ENCODE data around the gene PRM1.
A peak's percentile ranks its signal among the peaks of the same experiment; 100 is the strongest.
"Not testable (repeated sequence)": the region's sequence is repeated elsewhere in the genome, so short reads cannot be mapped to it uniquely, and the experiment has no call there.

PRM1 gene

GRCh38 chr16:11314309-11314894 lies 33.3 kb upstream of the PRM1 start:
- no peak for DNase-seq (ENCODE audit: low spot score)

DNA sequence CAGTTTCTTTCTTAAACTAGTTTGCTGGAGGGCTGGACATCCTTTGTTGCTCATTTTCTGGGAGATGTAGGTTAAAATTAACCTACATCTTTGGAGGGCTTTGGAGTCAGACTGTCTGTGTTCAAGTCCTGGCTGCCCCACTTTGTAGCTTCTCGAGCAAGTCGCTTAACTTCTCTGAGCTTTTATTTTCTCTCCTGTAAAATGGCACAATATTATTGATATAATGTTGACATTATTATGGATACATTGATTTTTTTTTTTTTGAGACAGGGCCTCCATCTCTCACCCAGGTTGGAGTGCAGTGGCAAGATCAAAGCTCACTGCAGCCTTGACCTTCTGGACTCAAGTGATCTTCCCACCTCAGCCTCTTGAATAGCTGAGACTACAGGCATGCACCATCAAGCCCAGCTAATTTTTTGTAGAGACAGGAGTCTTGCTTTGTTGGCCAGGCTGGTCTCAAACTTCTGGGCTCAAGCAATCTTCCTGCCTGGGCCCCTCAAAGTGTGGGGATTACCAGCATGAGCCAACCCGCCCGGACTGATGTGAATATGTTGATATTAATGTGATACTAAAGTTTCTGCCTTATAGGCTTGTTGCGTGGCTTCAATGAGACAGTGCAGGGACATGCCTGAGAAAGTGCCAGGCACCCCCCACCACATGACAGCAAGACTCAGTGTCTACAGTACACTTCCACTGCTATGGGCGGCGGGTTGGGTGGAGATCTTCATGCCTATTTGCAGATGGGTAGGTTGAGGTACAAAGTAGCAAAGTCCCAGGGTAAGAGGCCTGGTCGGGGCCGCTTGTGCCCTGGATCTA lies 32.6 kb upstream of the PRM1 start:
- no peak for DNase-seq (ENCODE audit: low spot score)

DNA sequence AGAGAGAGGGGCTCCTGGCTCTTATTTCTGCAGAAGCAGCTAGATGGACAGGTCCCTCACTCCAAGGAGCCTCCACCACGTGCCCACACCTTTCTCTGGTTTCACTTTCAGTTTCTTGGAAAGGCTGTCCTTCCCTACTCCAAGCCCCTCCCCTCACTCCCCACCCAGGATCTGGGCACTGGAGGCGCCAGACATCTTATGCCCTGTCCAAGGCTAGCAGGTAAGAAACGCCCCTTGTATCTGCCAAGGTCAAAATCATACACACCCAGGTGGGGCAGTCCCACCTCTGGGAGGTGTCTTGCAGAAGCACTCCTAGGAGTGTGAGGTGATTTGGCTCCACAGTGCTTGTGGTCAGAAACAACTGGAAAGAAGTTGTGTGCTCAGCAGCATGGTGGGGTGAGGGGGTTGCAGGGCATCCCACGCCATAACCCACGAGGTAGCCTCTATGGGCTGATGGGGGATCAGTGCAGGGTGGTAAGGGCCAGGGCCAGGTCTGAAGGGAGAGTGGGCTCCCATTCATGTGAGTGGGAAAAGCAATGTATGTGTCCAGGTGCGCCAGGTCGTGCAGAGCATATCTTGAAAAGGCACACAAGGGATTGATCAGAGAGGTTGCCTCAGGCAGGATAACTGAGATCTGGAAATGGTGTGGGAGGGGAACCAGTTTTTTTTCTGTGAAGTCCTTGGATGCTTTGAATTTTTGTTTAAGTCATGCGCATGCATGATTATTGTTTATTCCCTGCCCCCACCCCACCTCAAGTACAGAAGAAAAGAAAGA lies 31.8 kb upstream of the PRM1 start:
- DNase-seq (ENCODE audit: low spot score), result no peak

DNA sequence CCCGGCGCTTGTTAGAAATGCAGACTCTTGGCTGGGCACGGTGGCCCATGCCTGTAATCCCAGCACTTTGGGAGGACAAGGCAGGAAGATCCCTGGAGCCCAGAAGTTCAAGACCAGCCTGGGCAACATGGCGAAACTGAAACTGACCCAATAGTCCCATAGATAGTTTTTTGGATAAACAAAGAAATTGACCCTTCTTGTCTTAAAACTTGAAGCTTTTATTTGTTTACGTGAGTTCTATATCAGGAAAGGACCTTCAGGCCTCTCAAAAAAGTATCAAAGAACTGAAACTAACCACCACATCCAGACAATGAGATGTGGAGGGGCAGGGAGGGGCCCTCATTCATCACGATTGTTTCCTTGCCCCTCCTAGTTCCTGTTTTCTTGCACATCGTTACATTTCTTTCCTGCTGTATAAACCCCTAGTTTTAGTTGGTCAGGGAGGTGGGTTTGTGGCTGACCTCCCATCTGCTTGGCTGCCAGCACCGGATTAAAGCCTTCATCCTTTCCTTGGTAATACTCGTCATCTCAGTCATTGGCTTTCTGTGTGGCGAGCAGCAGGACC lies 29.9 kb upstream of the PRM1 start:
- no peak for DNase-seq (ENCODE audit: low spot score)

GRCh38 chr16:11310634-11310977 lies 29.5 kb upstream of the PRM1 start:
- no peak for DNase-seq (ENCODE audit: low spot score)

GRCh38 chr16:11309895-11310633 lies 28.9 kb upstream of the PRM1 start:
- peak; percentile 72 for DNase-seq (ENCODE audit: low spot score)

DNA sequence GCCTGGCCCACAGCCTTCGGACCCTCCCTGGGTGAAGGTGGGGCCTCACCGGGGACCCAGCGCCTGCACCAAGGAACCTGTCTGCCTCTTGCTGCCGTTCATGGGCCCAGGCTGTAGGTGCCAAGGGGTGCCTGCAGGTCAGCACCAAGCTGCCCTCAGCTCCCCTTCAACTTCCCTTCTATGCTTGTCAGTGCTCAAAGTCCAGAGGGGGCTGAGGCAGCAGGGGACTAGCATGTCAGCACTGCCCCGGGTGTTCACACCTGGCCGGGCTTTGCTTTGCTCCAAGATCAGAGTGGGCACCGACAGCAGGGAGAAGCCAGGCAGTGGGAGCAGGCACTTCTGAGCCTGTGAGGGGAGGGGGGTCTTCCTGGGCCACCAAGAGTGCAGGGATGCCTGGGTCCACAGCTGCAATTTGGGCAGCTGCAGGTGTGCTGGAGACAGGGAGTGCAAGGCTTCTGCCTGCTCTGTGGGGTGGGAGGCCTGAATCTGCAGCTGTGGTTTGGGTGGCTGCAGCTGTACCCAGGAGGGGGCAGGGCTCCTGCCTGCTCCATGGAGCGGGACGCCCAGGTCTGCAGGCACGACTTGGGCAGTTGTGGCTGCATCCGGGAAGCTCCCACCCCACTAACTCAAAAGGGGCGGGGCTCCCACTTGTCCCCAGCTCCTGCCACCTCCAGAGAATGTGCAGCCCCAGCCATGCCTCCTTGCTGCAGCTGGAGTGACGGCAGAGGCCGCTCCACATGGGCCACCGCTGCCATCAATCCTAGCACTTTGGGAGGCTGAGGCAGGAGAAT lies 27.6 kb upstream of the PRM1 start:
- peak; percentile 72 for DNase-seq (ENCODE audit: low spot score)

- no peak for DNase-seq (ENCODE audit: low spot score)
These were observed 26.7 kb upstream of the PRM1 start for GRCh38 chr16:11307639-11308492.

DNA sequence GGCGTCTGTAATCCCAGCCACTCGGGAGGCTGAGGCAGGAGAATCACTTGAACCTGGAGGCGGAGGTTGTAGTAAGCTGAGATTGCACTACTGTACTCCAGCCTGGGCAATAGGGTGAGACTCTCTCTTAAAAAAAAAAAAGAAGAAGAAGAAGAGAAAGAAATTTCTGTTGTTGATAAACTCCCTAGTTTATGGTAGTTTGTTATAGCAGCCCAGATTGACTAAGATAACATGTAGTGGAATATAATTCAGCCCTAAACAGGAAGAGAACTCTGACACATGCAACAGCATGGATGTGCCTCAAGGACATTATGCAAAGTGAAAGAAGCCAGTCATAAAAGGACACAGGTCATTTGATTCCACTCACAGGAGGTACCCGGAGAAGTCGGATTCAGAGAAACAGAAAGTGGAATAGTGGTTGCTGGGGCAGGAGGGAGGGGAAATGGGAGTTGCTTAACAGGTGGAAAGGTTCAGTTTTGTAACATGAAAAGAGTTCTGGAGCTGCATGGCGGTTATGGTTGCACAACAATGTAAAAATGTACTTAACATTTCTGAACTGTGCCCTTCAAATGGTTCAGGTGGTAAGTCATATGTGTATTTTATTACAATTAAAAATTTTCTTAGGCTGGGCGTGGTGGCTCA lies 26.0 kb upstream of the PRM1 start:
- no peak for DNase-seq (ENCODE audit: low spot score)

GRCh38 chr16:11306381-11306780 lies 25.3 kb upstream of the PRM1 start:
- no peak for DNase-seq (ENCODE audit: low spot score)

DNA sequence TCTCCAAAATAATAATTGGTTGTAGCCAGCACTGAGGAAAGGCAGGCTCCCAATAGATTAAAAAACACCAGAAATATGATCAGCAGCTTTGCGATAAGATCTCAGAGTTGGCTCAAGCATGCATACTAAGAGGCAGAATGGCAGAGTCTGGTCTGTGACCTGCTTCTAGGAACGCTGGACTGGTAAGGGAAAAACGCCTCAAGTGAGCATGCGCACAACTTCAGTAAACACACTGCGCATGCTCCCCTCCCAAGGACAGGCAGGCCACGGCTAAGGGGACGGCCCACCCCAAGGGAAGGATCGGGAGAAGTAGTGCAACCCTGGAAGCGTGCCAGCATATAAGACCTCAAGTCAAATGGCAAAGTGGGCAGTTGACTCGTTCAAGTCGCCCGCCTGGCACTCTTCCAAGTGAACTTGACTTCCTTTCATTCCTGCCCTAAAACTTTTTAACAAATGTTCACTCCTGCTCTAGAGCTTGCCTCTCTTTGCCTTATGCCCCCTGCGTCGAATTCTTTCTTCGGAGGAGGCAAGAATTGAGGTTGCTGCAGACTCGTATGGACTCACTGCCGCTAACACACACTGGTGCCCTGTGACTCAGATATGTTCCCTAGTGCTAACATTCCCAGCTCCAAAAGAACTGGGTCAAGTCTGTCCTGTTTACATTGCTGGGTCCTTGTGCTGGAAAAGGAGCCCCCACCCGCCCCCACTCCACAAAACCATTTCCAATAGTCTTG lies 22.4 kb upstream of the PRM1 start:
- DNase-seq (ENCODE audit: low spot score), result peak; percentile 97

DNA sequence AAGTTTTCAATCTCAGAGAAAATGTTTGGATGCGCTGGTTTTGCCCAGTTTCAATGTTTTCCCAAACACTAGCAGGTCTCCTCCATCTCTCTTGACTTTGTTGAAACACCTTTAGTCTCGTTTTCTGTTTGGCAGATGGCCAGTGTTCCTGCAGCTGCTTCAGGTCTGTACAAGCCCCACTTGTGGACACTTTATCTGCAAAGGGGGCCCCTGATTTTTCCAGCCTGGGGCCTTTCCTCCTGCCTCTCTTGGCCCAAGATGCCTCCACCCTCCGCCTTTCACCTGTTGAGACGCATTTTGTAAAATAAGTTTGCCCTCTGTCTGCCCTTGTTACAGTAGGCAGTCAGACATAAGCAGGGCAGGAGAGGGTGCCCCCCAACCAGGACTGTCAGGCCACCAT lies 21.8 kb upstream of the PRM1 start:
- no peak for DNase-seq (ENCODE audit: low spot score)

GRCh38 chr16:11301645-11302501 lies 20.7 kb upstream of the PRM1 start:
- DNase-seq (ENCODE audit: low spot score), result no peak

GRCh38 chr16:11300560-11300892 lies 19.4 kb upstream of the PRM1 start:
- DNase-seq (ENCODE audit: low spot score), result no peak

GRCh38 chr16:11299865-11300559 lies 18.9 kb upstream of the PRM1 start:
- no peak for DNase-seq (ENCODE audit: low spot score)

GRCh38 chr16:11298950-11299547 lies 17.9 kb upstream of the PRM1 start:
- DNase-seq (ENCODE audit: low spot score), result not testable (repeated sequence)
